ENCODE measurements around the gene APOL3.
"Not testable (repeated sequence)": the region's sequence is repeated elsewhere in the genome, so short reads cannot be mapped to it uniquely, and the experiment has no call there.

DNA sequence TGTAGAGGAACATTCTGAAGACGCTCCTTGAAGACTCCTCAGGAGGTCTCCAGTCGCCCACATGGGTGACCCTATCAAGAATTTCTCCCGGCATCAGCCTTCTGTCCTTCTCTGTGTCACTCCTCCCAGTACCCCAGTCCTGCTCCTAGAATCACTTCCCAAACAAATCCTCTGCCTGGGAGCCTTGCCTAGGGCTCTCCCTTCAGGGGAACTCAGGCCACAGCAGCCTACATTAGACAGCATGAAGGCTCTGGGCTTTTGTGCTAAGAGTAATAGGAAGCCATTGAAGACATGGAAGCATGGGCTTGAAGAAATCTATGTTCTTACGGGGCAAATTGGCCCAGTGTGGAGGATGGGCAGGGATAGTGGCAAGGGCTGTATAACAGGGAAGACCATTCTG is 21.8 kb downstream of the APOL3 start:
- not testable (repeated sequence) for TF ChIP-seq CTCF (conservative IDR thresholded peaks at IDR 0.05; ENCODE audit: low read depth, low read length); EZH2 (IDR thresholded peaks at IDR 0.05; ENCODE audit: low read length, unreplicated experiment); EZH2phosphoT487 (IDR thresholded peaks at IDR 0.05; ENCODE audit: borderline replicate concordance, low read length)
